ENCODE measurements around the gene OTOF. TPM values are rescaled to one million over a fixed set of nuclear protein-coding genes. Genes with fewer than 3 reads are reported as not detected.

Gene OTOF
- total and polyA plus RNA-seq, 9 of the 15 experiments (the other 6 are each of a cell fraction or from before 2014, with no cell fraction given): 0.03 to 0.11 (median 0.06) TPM; not detected in 5

GRCh38 chr2:26480566-26481423, 2.9 kb upstream of the OTOF start:
- Histone ChIP-seq H3K4me1 (replicated peaks in 1 of 2; ENCODE audit: control insufficient read depth in 2 of 2, insufficient read depth in 2 of 2, low read length in 2 of 2) (peaks cover 0 to 29% of the 10 kb centered on the region in 2 experiments; a peak in 2 of 5 replicates), H3K4me2 (ENCODE audit: insufficient read depth, low read length) (no peak overlapping the region), H3K36me3 (ENCODE audit: control insufficient read depth, insufficient read depth, low read length) (no peaks in the 10 kb centered on the region), H3K27me3 (ENCODE audit: control insufficient read depth in 2 of 2, insufficient read depth in 2 of 2, low read length in 2 of 2) (peaks cover 1 to 24% of the 10 kb centered on the region in 2 experiments; a peak in 3 of 5 replicates), H4K20me1 (replicated peaks; ENCODE audit: control insufficient read depth, insufficient read depth, low read length) (peaks cover 5% of the 10 kb centered on the region; the same call in 1 of the 2 replicates), H3K79me2 (ENCODE audit: control insufficient read depth, insufficient read depth, low read length) (no peaks in the 10 kb centered on the region), H3K27ac (ENCODE audit: extremely low read depth, low read depth, low read length) (no peak overlapping the region), H3K4me3 (no peak overlapping the region), H2AFZ (ENCODE audit: low read depth, low read length) (no peak overlapping the region), H3K9ac (ENCODE audit: insufficient read depth in 1 of 2, low read depth in 2 of 2, low read length in 2 of 2) (peak overlapping the region in 1 of 2 experiments; percentile 32; a peak in 2 of 4 replicates), H3K9me1 (ENCODE audit: control insufficient read depth, insufficient read depth, low read length) (no peaks in the 10 kb centered on the region), H3K9me3 (replicated peaks; ENCODE audit: control insufficient read depth, insufficient read depth, low read depth, low read length) (no peaks in the 10 kb centered on the region; the same call in 1 of the 2 replicates)
- DNase-seq (ENCODE audit: extremely low read depth in 1 of 4, low spot score in 3 of 4): no peak
- FAIRE-seq: no peak
- WGBS (ENCODE audit: insufficient coverage, low coverage, missing lambda C conversion rate): 20% methylated on average over 17 of the region's 18 CpGs
- in situ Hi-C loops (cut with MboI) (no loop called here), intact Hi-C loops (cut with micrococcal nuclease) (no loop called here)
- BruUV-seq (replicated peaks): no TSS peak
- no peak for ATAC-seq
- CTCF ChIA-PET (ENCODE audit: low intra/inter-chr PET ratio): interaction anchor here (0.7 kb wide), 1 partner anchor 97 kb away, joined by 3 read pairs; no protein-coding TSS in a partner anchor
- POLR2A ChIA-PET: interaction anchor here (0.7 to 1.0 kb wide), 3 partner anchors 11 to 95 kb away, joined by 3 to 4 read pairs (median 3); no protein-coding TSS in a partner anchor
- no peak for TF ChIP-seq NELFE (IDR thresholded peaks at IDR 0.05; ENCODE audit: insufficient read depth, insufficient read length)
- no peak for TF ChIP-seq SIN3B (IDR thresholded peaks at IDR 0.05; ENCODE audit: low read depth)
- TF ChIP-seq, protein P1, sequence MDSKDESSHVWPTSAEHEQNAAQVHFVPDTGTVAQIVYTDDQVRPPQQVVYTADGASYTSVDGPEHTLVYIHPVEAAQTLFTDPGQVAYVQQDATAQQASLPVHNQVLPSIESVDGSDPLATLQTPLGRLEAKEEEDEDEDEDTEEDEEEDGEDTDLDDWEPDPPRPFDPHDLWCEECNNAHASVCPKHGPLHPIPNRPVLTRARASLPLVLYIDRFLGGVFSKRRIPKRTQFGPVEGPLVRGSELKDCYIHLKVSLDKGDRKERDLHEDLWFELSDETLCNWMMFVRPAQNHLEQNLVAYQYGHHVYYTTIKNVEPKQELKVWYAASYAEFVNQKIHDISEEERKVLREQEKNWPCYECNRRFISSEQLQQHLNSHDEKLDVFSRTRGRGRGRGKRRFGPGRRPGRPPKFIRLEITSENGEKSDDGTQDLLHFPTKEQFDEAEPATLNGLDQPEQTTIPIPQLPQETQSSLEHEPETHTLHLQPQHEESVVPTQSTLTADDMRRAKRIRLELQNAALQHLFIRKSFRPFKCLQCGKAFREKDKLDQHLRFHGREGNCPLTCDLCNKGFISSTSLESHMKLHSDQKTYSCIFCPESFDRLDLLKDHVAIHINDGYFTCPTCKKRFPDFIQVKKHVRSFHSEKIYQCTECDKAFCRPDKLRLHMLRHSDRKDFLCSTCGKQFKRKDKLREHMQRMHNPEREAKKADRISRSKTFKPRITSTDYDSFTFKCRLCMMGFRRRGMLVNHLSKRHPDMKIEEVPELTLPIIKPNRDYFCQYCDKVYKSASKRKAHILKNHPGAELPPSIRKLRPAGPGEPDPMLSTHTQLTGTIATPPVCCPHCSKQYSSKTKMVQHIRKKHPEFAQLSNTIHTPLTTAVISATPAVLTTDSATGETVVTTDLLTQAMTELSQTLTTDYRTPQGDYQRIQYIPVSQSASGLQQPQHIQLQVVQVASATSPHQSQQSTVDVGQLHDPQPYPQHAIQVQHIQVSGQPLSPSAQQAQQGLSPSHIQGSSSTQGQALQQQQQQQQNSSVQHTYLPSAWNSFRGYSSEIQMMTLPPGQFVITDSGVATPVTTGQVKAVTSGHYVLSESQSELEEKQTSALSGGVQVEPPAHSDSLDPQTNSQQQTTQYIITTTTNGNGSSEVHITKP (IDR thresholded peaks at IDR 0.05; ENCODE audit: partially characterized antibody): no peak
- no peak for TF ChIP-seq ZNF445 (CRISPR knock-in tag; IDR thresholded peaks at IDR 0.05; ENCODE audit: low read depth)
- TF ChIP-seq PPARD (CRISPR knock-in tag; IDR thresholded peaks at IDR 0.05): no peak
- no peak for TF ChIP-seq CEBPB (tag; IDR thresholded peaks at IDR 0.05)
- TF ChIP-seq BRD9 (IDR thresholded peaks at IDR 0.05; ENCODE audit: low read depth, partially characterized antibody): no peak
- TF ChIP-seq ZNF140 (CRISPR knock-in tag; IDR thresholded peaks at IDR 0.05): no peak
- TF ChIP-seq MAZ (CRISPR knock-in tag; conservative IDR thresholded peaks at IDR 0.05 in 1 of 2, IDR thresholded peaks at IDR 0.05 in 1 of 2): no peak
- TF ChIP-seq HNRNPH1 (optimal IDR thresholded peaks at IDR 0.05; ENCODE audit: low read depth, low read length): no peak
- no peak for TF ChIP-seq ZNF197 (CRISPR knock-in tag; IDR thresholded peaks at IDR 0.05; ENCODE audit: low read depth)
- TF ChIP-seq ZNF174 (CRISPR knock-in tag; IDR thresholded peaks at IDR 0.05): no peak
- TF ChIP-seq PHF20 (IDR thresholded peaks at IDR 0.05; ENCODE audit: partially characterized antibody): no peak
- TF ChIP-seq ZHX1 (conservative IDR thresholded peaks at IDR 0.05; ENCODE audit: low read length): no peak
